ENCODE measurements around the gene LRP5. TPM values are rescaled to one million over a fixed set of nuclear protein-coding genes. Genes with fewer than 3 reads are reported as not detected.

Gene LRP5
- total RNA-seq, 1 donor from 2014 or later = 54.7 TPM

- intact Hi-C loops (cut with micrococcal nuclease) = loop anchor here (10.0 kb wide), 2 partner anchors 83 to 123 kb away; no protein-coding TSS in a partner anchor
- TF ChIP-seq, protein P1, sequence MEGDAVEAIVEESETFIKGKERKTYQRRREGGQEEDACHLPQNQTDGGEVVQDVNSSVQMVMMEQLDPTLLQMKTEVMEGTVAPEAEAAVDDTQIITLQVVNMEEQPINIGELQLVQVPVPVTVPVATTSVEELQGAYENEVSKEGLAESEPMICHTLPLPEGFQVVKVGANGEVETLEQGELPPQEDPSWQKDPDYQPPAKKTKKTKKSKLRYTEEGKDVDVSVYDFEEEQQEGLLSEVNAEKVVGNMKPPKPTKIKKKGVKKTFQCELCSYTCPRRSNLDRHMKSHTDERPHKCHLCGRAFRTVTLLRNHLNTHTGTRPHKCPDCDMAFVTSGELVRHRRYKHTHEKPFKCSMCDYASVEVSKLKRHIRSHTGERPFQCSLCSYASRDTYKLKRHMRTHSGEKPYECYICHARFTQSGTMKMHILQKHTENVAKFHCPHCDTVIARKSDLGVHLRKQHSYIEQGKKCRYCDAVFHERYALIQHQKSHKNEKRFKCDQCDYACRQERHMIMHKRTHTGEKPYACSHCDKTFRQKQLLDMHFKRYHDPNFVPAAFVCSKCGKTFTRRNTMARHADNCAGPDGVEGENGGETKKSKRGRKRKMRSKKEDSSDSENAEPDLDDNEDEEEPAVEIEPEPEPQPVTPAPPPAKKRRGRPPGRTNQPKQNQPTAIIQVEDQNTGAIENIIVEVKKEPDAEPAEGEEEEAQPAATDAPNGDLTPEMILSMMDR (IDR thresholded peaks at IDR 0.05; ENCODE audit: borderline replicate concordance) = no peak
- no peaks in the 10 kb centered on the region for H3K9me3 ChIP-seq (replicated peaks)
- peaks cover 65% of the 10 kb centered on the region for H3K4me1 ChIP-seq
- DNase-seq = no peak
- H3K36me3 ChIP-seq = no peaks in the 10 kb centered on the region
- H3K27me3 ChIP-seq (ENCODE audit: low read depth) = no peaks in the 10 kb centered on the region
- H3K27ac ChIP-seq (replicated peaks) = peak overlapping the region; percentile 99
- H3K4me3 ChIP-seq = peak overlapping the region; percentile 96
Observed at GRCh38 chr11:68461575-68461917, 149.2 kb downstream of the LRP5 start.

DNA sequence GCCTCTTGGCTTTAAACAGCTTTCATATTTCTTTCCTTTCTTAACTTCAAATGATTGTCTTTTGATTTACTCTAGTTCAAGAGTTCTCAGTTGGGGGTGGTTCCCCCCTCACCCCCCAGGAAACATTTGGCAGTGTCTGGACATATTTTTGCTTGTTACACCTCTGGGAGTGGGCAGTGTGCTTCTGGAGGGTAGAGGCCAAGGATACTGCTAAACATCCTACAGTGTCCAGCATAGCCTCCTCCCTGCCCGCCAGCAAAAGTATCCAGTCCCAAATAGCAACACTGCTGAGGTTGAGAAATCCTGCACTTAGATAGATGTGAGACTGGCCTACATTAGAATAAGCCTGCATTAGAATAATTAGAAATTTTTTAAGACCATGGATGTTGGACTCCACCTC, 151.3 kb downstream of the LRP5 start:
- Histone ChIP-seq H3K36me3 (no peaks in the 10 kb centered on the region), H3K4me1 (peaks cover 87% of the 10 kb centered on the region), H3K4me3 (peak overlapping the region; percentile 96), H3K27ac (replicated peaks) (peak overlapping the region; percentile 99), H3K9me3 (replicated peaks) (no peaks in the 10 kb centered on the region), H3K27me3 (ENCODE audit: low read depth) (no peaks in the 10 kb centered on the region)
- intact Hi-C loops (cut with micrococcal nuclease) = loop anchor here (10.0 kb wide), 2 partner anchors 81 to 121 kb away; no protein-coding TSS in a partner anchor
- TF ChIP-seq, protein P1 (IDR thresholded peaks at IDR 0.05; ENCODE audit: borderline replicate concordance) = no peak
- DNase-seq = no peak

- no peaks in the 10 kb centered on the region for H3K36me3 ChIP-seq
- peaks cover 100% of the 10 kb centered on the region for H3K4me1 ChIP-seq
- DNase-seq = no peak
- no peaks in the 10 kb centered on the region for H3K9me3 ChIP-seq (replicated peaks)
- no peak overlapping the region for H3K4me3 ChIP-seq
- H3K27ac ChIP-seq (replicated peaks) = no peak overlapping the region
- intact Hi-C loops (cut with micrococcal nuclease) = loop anchor here (10.0 kb wide), 2 partner anchors 77 to 117 kb away; no protein-coding TSS in a partner anchor
- TF ChIP-seq, protein P1 (IDR thresholded peaks at IDR 0.05; ENCODE audit: borderline replicate concordance) = no peak
- H3K27me3 ChIP-seq (ENCODE audit: low read depth) = no peaks in the 10 kb centered on the region
Observed at GRCh38 chr11:68467201-68467834, 154.9 kb downstream of the LRP5 start.

GRCh38 chr11:68468217-68468828, 155.9 kb downstream of the LRP5 start:
- intact Hi-C loops (cut with micrococcal nuclease) = loop anchor here (10.0 kb wide), 2 partner anchors 76 to 116 kb away; no protein-coding TSS in a partner anchor
- Histone ChIP-seq H3K27me3 (ENCODE audit: low read depth) (no peaks in the 10 kb centered on the region), H3K4me3 (no peak overlapping the region), H3K4me1 (peaks cover 100% of the 10 kb centered on the region), H3K9me3 (replicated peaks) (no peaks in the 10 kb centered on the region), H3K27ac (replicated peaks) (no peak overlapping the region), H3K36me3 (no peaks in the 10 kb centered on the region)
- DNase-seq = no peak
- TF ChIP-seq, protein P1 (IDR thresholded peaks at IDR 0.05; ENCODE audit: borderline replicate concordance) = no peak

GRCh38 chr11:68469122-68469521, 156.7 kb downstream of the LRP5 start:
- Histone ChIP-seq H3K4me3 (no peak overlapping the region), H3K27ac (replicated peaks) (peak overlapping the region; percentile 17), H3K9me3 (replicated peaks) (no peaks in the 10 kb centered on the region), H3K4me1 (peaks cover 100% of the 10 kb centered on the region), H3K36me3 (no peaks in the 10 kb centered on the region), H3K27me3 (ENCODE audit: low read depth) (no peaks in the 10 kb centered on the region)
- intact Hi-C loops (cut with micrococcal nuclease) = loop anchor here (10.0 kb wide), 2 partner anchors 76 to 116 kb away; no protein-coding TSS in a partner anchor
- TF ChIP-seq, protein P1 (IDR thresholded peaks at IDR 0.05; ENCODE audit: borderline replicate concordance) = no peak
- DNase-seq = no peak

Measured in left ventricle myocardium inferior (tissue), 1 donor.